Subcutaneous adipose tissue (tissue), 4 donors: ENCODE results near the gene LGSN. TPM values are rescaled to one million over a fixed set of nuclear protein-coding genes. Genes with fewer than 3 reads are reported as not detected.

Experiments
- total RNA-seq, 4 donors: library from RNA; depleted of rRNA; stranded (reverse); fragments of >200 nt; gene quantifications; one replicate each; pipeline ENCODE4 v1.1.0, GENCODE V29; 2016
- TF ChIP-seq, protein P1 (sequence below): fragments of 450-650 bp; IDR thresholded peaks from one replicate; pipeline ENCODE4 v1.5.1; 2016; ENCODE audit warnings: low read depth, mild to moderate bottlenecking, control low read depth, antibody characterized with exemption, moderate library complexity

The LGSN gene
- total RNA-seq, 4 donors from 2014 or later, result not detected

- TF ChIP-seq, protein P1, sequence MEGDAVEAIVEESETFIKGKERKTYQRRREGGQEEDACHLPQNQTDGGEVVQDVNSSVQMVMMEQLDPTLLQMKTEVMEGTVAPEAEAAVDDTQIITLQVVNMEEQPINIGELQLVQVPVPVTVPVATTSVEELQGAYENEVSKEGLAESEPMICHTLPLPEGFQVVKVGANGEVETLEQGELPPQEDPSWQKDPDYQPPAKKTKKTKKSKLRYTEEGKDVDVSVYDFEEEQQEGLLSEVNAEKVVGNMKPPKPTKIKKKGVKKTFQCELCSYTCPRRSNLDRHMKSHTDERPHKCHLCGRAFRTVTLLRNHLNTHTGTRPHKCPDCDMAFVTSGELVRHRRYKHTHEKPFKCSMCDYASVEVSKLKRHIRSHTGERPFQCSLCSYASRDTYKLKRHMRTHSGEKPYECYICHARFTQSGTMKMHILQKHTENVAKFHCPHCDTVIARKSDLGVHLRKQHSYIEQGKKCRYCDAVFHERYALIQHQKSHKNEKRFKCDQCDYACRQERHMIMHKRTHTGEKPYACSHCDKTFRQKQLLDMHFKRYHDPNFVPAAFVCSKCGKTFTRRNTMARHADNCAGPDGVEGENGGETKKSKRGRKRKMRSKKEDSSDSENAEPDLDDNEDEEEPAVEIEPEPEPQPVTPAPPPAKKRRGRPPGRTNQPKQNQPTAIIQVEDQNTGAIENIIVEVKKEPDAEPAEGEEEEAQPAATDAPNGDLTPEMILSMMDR, result no peak
Measured at GRCh38 chr6:63348836-63349235, 29.1 kb upstream of the LGSN start.

DNA sequence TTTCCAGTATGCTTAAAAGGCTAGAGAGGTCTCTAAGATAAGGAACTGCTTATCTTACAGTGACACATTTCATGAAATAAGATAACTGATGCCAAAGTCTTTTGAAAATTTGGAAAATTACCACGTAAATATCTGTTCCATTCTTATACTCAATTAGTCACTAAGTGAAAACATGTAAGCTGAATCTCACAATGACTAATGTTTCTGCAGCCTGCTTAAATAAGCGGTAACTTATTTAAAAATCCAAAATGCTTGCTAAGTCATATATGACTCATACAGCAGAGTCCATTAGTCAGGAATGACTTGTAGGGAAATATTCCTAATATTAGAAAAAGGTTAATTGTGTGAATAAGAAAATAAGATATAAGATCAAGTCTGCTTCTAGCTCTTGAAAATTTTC is 27.8 kb upstream of the LGSN start:
- TF ChIP-seq, protein P1, result no peak

- TF ChIP-seq, protein P1, result no peak
Measured at GRCh38 chr6:63346217-63346835, 26.5 kb upstream of the LGSN start.

DNA sequence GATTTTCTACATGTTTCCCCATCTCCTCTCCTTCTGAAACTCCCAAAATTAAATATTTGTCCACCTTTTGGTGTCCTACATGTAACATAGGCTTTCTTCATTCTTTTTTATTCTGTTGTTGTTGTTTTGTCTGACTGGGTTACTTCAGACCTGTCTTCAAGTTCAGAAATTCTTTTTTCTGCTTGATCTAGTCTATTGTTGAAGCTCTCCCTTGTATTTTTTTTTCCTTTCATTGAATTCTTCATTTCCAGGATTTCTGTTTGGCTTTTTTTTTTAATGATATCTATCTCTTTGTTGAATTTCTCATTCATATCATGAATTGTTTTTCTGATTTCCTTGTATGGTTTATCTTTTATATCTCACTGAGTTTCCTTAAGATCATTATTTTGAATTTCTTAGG is 20.6 kb upstream of the LGSN start:
- TF ChIP-seq, protein P1, result no peak

DNA sequence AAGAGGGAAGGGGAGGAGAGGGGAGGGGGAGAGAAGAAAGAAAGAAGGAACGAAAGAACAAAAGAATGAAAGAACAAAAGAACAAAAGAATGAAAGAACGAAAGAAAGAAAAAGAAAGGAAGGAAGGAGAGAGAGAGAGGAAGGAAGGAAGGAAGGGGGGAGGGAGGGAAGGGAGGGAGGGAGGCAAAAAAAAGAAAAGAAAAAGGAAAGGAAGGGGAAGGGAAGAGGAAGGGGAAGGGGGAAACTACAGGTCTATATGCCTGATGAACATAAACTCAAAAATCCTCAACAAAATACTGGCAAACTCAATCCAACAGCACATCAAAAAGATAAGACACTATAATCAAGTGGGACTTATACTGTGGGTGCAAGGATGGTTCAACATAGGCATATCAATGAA is 13.7 kb upstream of the LGSN start:
- TF ChIP-seq, protein P1, result no peak

DNA sequence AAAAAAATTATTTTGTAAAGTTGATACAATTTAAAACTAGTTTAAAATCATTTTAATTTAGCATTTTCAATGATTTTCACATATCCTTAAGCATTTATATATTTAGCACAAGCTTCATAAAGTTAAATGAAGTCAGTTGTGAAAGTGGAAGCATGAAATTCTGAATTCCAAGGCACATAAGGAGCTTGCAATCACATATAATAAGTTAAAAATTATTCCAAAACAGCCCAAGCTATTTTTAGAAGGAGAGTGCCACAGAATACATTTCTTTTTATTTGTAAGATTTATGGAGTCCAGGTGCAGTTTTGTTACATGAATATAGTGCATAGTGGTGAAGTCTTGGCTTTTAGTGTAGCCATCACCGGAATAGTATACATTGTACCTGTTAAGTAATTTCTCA is 3.2 kb upstream of the LGSN start:
- TF ChIP-seq, protein P1, result no peak

DNA sequence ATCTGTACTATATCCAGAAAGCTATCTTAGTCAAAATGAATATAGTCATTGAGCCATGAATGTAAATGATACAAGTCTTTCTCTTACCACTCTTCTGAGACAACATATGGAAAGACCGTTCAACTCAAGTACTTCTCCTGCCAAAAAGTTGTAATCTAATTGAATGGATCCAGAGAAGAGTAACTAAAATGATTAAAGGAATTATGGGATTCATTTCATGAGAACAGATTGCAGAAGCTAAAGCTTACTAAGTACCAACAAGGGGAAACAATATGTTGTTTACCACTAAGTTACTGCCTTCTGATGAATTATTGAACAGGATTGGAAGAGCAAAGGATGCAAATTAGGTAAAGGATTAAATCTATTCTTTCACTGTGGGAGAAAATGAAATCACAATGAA is 2.0 kb upstream of the LGSN start:
- TF ChIP-seq, protein P1, result no peak
